HCT116 (cell line): ENCODE data around the gene ADI1. TPM values are rescaled to one million over a fixed set of nuclear protein-coding genes. Genes with fewer than 3 reads are reported as not detected.

Experiments used
- ATAC-seq: fragments of 200-7000 bp; cut with Tn5 transposase; 2 replicates; pipeline ENCODE4 v1.9.1; 2020; ENCODE audit warnings: mild to moderate bottlenecking, moderate library complexity
- BruUV-seq: library from RNA; stranded (reverse); fragments of 400-500 nt; replicated peaks from 2 replicates; lab custom pipeline; 2021; lab: Mats Ljungman, UMichigan
- CTCF ChIA-PET: fragments of 300-600 bp; sonication (Branson Sonifier 250); formaldehyde crosslinking; loops from one replicate; lab custom pipeline; 2021; ENCODE audit warnings: antibody characterized with exemption; lab: Charles Lee
- POLR2A ChIA-PET: fragments of 300-600, 350-600 bp; sonication (Branson Sonifier 250); formaldehyde crosslinking; loops from one replicate; lab custom pipeline; 2021; ENCODE audit warnings: antibody characterized with exemption; lab: Charles Lee
- RAD21 ChIA-PET, 2 experiments: fragments of 300-600 bp; sonication (Branson Sonifier 250); formaldehyde crosslinking; loops; one replicate each; lab custom pipeline; 2023; ENCODE audit warnings: low total read pairs in 2 of 2; ENCODE audit not compliant: uncharacterized antibody in 2 of 2, unreplicated experiment in 2 of 2, low non-redundant PET in 1 of 2; lab: Charles Lee
- DNase-seq: peaks from one replicate; pipeline ENCODE4 v3.0.0-alpha.2; 2010; ENCODE audit warnings: low read depth, low spot score
- H2AFZ ChIP-seq: fragments of 200-600 bp; shearing (Covaris generic), sonication (generic); 2 replicates; pipeline ENCODE4 v1.6.1; 2017; ENCODE audit warnings: low read depth, mixed run types, mixed read lengths, antibody characterized with exemption, low read length; ENCODE audit not compliant: poor library complexity, severe bottlenecking
- H3K27ac ChIP-seq: 2 replicates; pipeline ENCODE4 v1.5.1; 2012; ENCODE audit warnings: low read depth, low read length
- H3K27me3 ChIP-seq: fragments of 200-600 bp; sonication (generic); 2 replicates; pipeline ENCODE4 v1.6.1; 2016; ENCODE audit warnings: mixed run types, low read length, mixed read lengths; ENCODE audit not compliant: insufficient read depth
- H3K36me3 ChIP-seq, 2 experiments: fragments of 200-500 bp in 1 of 2; fragments of 200-600 bp in 1 of 2; sonication (Bioruptor generic) in 1 of 2; sonication (generic) in 1 of 2; 2 replicates each; pipeline versions ENCODE4 v1.5.1 to v1.6.1; 2014 to 2016; ENCODE audit warnings: low read length in 2 of 2, inconsistent platforms in 1 of 2, mixed read lengths in 1 of 2, mixed run types in 1 of 2; ENCODE audit not compliant: insufficient read depth in 2 of 2, control insufficient read depth in 1 of 2
- H3K4me1 ChIP-seq, 2 experiments: fragments of 200-600 bp in 1 of 2; sonication (generic) in 1 of 2; 2 replicates each; pipeline versions ENCODE4 v1.5.1 to v1.6.1; 2012 to 2017; ENCODE audit warnings: low read length in 2 of 2, inconsistent platforms in 1 of 2, mild to moderate bottlenecking in 1 of 2, mixed read lengths in 1 of 2, mixed run types in 1 of 2, moderate library complexity in 1 of 2; ENCODE audit not compliant: insufficient read depth in 2 of 2, control insufficient read depth in 1 of 2
- H3K4me2 ChIP-seq: fragments of 200-600 bp; sonication (generic); 2 replicates; pipeline ENCODE4 v1.6.1; 2017; ENCODE audit warnings: mixed run types, low read length, mixed read lengths
- H3K4me3 ChIP-seq, 2 experiments: fragments of 200-600 bp in 1 of 2; sonication (generic) in 1 of 2; replicated peaks in 1 of 2; 2 replicates each; pipeline ENCODE4 v1.5.1; 2011 to 2016; ENCODE audit warnings: low read length in 2 of 2, control low read depth in 1 of 2, low read depth in 1 of 2, mild to moderate bottlenecking in 1 of 2, mixed read lengths in 1 of 2, mixed run types in 1 of 2
- H3K79me2 ChIP-seq: fragments of 200-600 bp; sonication (generic); 2 replicates; pipeline ENCODE4 v1.6.1; 2017; ENCODE audit warnings: mild to moderate bottlenecking, mixed run types, low read length, moderate library complexity, mixed read lengths; ENCODE audit not compliant: insufficient read depth
- H3K9ac ChIP-seq: fragments of 200-600 bp; sonication (generic); 2 replicates; pipeline ENCODE4 v1.6.1; 2016; ENCODE audit warnings: low read length, mixed read lengths
- H3K9me2 ChIP-seq: fragments of 200-600 bp; sonication (generic), shearing (Covaris generic); 2 replicates; pipeline ENCODE4 v1.6.1; 2017; ENCODE audit warnings: mixed run types, mild to moderate bottlenecking, moderate library complexity; ENCODE audit not compliant: insufficient read depth
- H3K9me3 ChIP-seq, 2 experiments: fragments of 200-500 bp in 1 of 2; fragments of 200-600 bp in 1 of 2; sonication (Bioruptor generic) in 1 of 2; sonication (generic) in 1 of 2; 2 replicates each; pipeline ENCODE4 v1.6.1; 2014 to 2017; ENCODE audit warnings: low read length in 2 of 2, mixed read lengths in 2 of 2, inconsistent platforms in 1 of 2, low read depth in 1 of 2, mild to moderate bottlenecking in 1 of 2, mixed run types in 1 of 2, moderate library complexity in 1 of 2; ENCODE audit not compliant: control insufficient read depth in 1 of 2, insufficient read depth in 1 of 2
- H4K20me1 ChIP-seq: fragments of 200-600 bp; sonication (generic), shearing (Covaris generic); 2 replicates; pipeline ENCODE4 v1.6.1; 2017; ENCODE audit warnings: mixed run types, mild to moderate bottlenecking, moderate library complexity; ENCODE audit not compliant: insufficient read depth
- CBX3 ChIP-seq: IDR thresholded peaks from 2 replicates; pipeline ENCODE4 v1.6.1; 2012; ENCODE audit warnings: low read depth
- CEBPB ChIP-seq: IDR thresholded peaks from 2 replicates; pipeline ENCODE4 v1.6.1; 2012; ENCODE audit warnings: low read depth
- CTCF ChIP-seq, 3 experiments: fragments of 200-600 bp in 1 of 3; sonication (generic) in 1 of 3; IDR thresholded peaks in 2 of 3; conservative IDR thresholded peaks in 1 of 3; 2 replicates each; pipeline ENCODE4 v1.5.1; 2012 to 2017; ENCODE audit warnings: low read depth in 2 of 3, low read length in 2 of 3, antibody characterized with exemption in 1 of 3, borderline replicate concordance in 1 of 3, control low read depth in 1 of 3, mild to moderate bottlenecking in 1 of 3, mixed read lengths in 1 of 3, mixed run types in 1 of 3, moderate library complexity in 1 of 3; ENCODE audit not compliant: insufficient read depth in 1 of 3
- EGR1 ChIP-seq: IDR thresholded peaks from 2 replicates; pipeline ENCODE4 v1.6.1; 2012; ENCODE audit warnings: low read depth
- ELF1 ChIP-seq: IDR thresholded peaks from 2 replicates; pipeline ENCODE4 v1.6.1; 2012; ENCODE audit warnings: low read depth, borderline replicate concordance
- EZH2 ChIP-seq: fragments of 200-600 bp; sonication (generic); IDR thresholded peaks from 2 replicates; pipeline ENCODE4 v1.6.1; 2017; ENCODE audit warnings: antibody characterized with exemption, mixed run types
- EZH2phosphoT487 ChIP-seq: fragments of 200-600 bp; IDR thresholded peaks from 2 replicates; pipeline ENCODE4 v1.6.1; 2018; ENCODE audit warnings: antibody characterized with exemption, borderline replicate concordance
- MAX ChIP-seq: IDR thresholded peaks from 2 replicates; pipeline ENCODE4 v1.6.1; 2012
- POLR2A ChIP-seq: IDR thresholded peaks from 2 replicates; pipeline ENCODE4 v1.7.0; 2011; ENCODE audit warnings: borderline replicate concordance; ENCODE audit not compliant: insufficient read depth, insufficient read length; ENCODE audit errors: extremely low read depth
- POLR2AphosphoS5 ChIP-seq: IDR thresholded peaks from 2 replicates; pipeline ENCODE4 v1.6.1; 2011; ENCODE audit warnings: mild to moderate bottlenecking, low read depth, low read length, moderate library complexity
- RAD21 ChIP-seq: IDR thresholded peaks from 2 replicates; pipeline ENCODE4 v1.6.1; 2012; ENCODE audit warnings: low read depth, mild to moderate bottlenecking
- REST ChIP-seq: IDR thresholded peaks from 2 replicates; pipeline ENCODE4 v1.6.1; 2012; ENCODE audit warnings: low read depth
- SIN3A ChIP-seq: IDR thresholded peaks from 2 replicates; pipeline ENCODE4 v1.6.1; 2012; ENCODE audit warnings: low read depth
- SP1 ChIP-seq: IDR thresholded peaks from 2 replicates; pipeline ENCODE4 v1.6.1; 2012; ENCODE audit warnings: low read depth
- SRF ChIP-seq: IDR thresholded peaks from 2 replicates; pipeline ENCODE4 v1.6.1; 2012; ENCODE audit warnings: low read depth
- TCF7L2 ChIP-seq: IDR thresholded peaks from 2 replicates; pipeline ENCODE4 v1.7.0; 2011; ENCODE audit warnings: borderline replicate concordance, inconsistent platforms; ENCODE audit not compliant: insufficient read depth, insufficient read length; ENCODE audit errors: extremely low read depth
- YY1 ChIP-seq: IDR thresholded peaks from 2 replicates; pipeline ENCODE4 v1.6.1; 2011; ENCODE audit warnings: low read length, low read depth, moderate library complexity, mild to moderate bottlenecking; ENCODE audit not compliant: insufficient replicate concordance; ENCODE audit errors: extremely low read depth
- ZFX ChIP-seq: fragments of 450-650 bp; IDR thresholded peaks from 2 replicates; pipeline ENCODE4 v1.6.1; 2017
- ZNF274 ChIP-seq: fragments of 200-500 bp; sonication (Bioruptor generic); IDR thresholded peaks from 2 replicates; pipeline ENCODE4 v1.6.1; 2014; ENCODE audit warnings: mild to moderate bottlenecking, low read depth, low read length, inconsistent platforms
- intact Hi-C: fragments of 100-400 bp; cut with micrococcal nuclease; formaldehyde crosslinking; loops from 2 replicates; pipeline ENCODE4 v1.10.0; 2022
- total RNA-seq: library from RNA; stranded (reverse); gene quantifications from one replicate; pipeline ENCODE4 v1.2.1, GENCODE V29; 2021; ENCODE audit not compliant: unreplicated experiment

ADI1 gene
- total RNA-seq, 1 experiment from 2014 or later: 27.0 TPM

- intact Hi-C loops: no loop called here
- Histone ChIP-seq H3K27ac (no peak overlapping the region), H4K20me1 (0 out of 2 replicates have a peak, but pooled peaks cover 6% of the 10 kb centered on the region), H3K4me1 (peaks cover 0 to 3% of the 10 kb centered on the region in 2 experiments; a peak in 1 of 4 replicates), H3K4me2 (no peak overlapping the region), H3K79me2 (peaks cover 50% of the 10 kb centered on the region), H3K9me3 (no peaks in the 10 kb centered on the region), H3K4me3 (no peak overlapping the region), H3K36me3 (peaks cover 39 to 58% of the 10 kb centered on the region in 2 experiments), H3K9ac (no peak overlapping the region), H3K9me2 (no peaks in the 10 kb centered on the region), H3K27me3 (no peaks in the 10 kb centered on the region), H2AFZ (no peak overlapping the region)
- no peak for TF ChIP-seq CTCF (IDR thresholded peaks at IDR 0.05 in 2 of 3, conservative IDR thresholded peaks at IDR 0.05 in 1 of 3; ENCODE audit: borderline replicate concordance in 1 of 3, insufficient read depth in 1 of 3, low read depth in 2 of 3, low read length in 2 of 3)
- TF ChIP-seq CBX3: no peak
- no peak for TF ChIP-seq TCF7L2
- no peak for TF ChIP-seq EZH2
- TF ChIP-seq ZFX: no peak
- no peak for TF ChIP-seq SP1
- no peak for TF ChIP-seq POLR2A
- no peak for TF ChIP-seq YY1
- TF ChIP-seq RAD21: no peak
- no peak for TF ChIP-seq ZNF274
- TF ChIP-seq ELF1: no peak
- no peak for TF ChIP-seq SRF
- TF ChIP-seq REST: no peak
- no peak for TF ChIP-seq SIN3A
- no peak for TF ChIP-seq POLR2AphosphoS5
- no peak for TF ChIP-seq CEBPB
- no peak for TF ChIP-seq EZH2phosphoT487
- no peak for TF ChIP-seq EGR1
- TF ChIP-seq MAX: no peak
- BruUV-seq: no TSS peak
- ATAC-seq: no peak
- ChIA-PET CTCF (interaction anchor here (0.5 kb wide), 1 partner anchor 35 kb away, joined by 5 read pairs; no protein-coding TSS in a partner anchor), RAD21 (no interaction called here), POLR2A (interaction anchor here (0.8 kb wide), 1 partner anchor 15 kb away, joined by 3 read pairs; the partner anchor contains the start of gene RNASEH1)
- DNase-seq: no peak
Measured at GRCh38 chr2:3543023-3543683, 23.8 kb upstream of the ADI1 start.
